A204.1 (cell line): ENCODE measurements around the gene CELA2B.
"Not testable (repeated sequence)": the region's sequence is repeated elsewhere in the genome, so short reads cannot be mapped to it uniquely, and the experiment has no call there.

Source experiments
- FAIRE-seq: peaks from 2 replicates; lab custom pipeline; 2012; peaks lifted over from hg19 to GRCh38; lab: Jason Lieb, UNC

CELA2B gene

DNA sequence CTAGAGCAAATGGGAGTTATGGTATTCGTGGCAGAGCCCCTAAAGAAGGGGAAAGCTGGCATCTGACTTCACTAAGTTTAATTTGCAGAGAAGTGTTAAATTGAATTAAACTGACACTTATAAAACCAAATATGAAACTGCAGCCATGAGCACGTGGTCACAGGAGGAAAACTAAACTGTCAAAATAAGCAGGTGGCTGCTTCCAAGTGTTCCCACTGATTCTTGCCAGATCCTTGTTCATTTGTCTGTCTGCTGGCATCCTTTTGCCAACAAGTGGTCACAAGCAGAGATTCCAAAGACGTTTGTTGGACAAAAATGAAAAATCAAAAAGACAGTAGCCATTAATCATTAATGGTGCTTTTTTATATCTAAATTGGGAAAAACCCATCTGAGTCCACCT, 6.5 kb upstream of the CELA2B start:
- no peak for FAIRE-seq

GRCh38 chr1:15469821-15470448, 6.0 kb upstream of the CELA2B start:
- FAIRE-seq, result not testable (repeated sequence)

DNA sequence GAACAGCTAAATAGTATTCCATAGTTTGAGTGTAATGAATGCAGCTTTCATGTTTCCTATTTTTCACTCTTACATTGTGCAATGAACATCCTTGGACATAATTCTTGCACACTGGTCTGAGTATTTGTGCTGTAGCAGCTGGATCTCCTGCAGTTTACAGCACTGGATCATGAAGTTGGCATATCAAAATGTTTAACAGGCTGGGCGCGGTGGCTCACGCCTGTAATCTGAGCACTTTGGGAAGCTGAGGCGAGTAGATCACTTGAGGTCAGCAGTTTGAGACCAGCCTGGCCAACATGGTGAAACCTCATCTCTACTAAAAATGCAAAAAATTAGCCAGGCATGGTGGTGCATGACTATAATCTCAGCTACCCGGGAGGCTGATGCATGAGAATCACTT, 4.8 kb upstream of the CELA2B start:
- FAIRE-seq, result not testable (repeated sequence)

DNA sequence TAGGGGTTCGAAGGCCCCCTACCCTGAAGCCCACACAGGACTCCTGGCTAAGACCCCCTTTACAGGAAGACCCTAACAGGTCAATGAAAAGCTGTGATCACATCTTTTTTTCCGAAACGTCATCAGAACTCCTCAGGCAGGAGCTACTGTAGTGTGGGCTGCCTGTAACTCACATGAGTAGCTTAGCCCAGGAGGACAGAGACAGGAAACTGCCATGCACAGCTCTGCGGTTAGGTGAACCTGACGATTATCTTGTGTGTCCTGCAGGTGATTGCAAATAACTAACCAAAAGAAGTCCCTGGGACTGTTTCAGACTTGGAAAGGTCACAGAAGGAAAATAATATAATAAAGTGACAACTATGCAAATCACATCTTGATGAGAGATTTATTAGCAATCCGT, 4.2 kb upstream of the CELA2B start:
- FAIRE-seq, result not testable (repeated sequence)

DNA sequence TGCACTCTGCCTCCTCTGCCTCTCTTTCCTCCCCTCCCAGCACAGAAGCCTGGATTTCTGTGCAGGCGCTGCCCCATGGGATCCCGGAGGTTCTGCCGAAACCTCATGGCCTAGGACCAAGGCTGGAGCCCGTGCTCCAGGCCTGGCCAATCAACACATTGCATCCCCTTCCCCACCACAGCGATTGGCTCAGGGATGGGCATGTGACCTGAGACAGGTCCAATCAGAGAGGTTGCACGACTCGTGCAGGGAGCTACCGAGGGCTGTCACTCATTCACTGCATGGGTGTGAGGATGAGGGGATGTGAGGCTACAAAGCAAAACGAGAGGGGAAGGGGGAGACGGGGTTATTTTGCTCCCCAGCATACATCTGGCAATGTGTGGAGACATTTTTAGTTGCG, 3.3 kb upstream of the CELA2B start:
- no peak for FAIRE-seq

GRCh38 chr1:15476927-15477326, 1.0 kb downstream of the CELA2B start:
- FAIRE-seq, result no peak

DNA sequence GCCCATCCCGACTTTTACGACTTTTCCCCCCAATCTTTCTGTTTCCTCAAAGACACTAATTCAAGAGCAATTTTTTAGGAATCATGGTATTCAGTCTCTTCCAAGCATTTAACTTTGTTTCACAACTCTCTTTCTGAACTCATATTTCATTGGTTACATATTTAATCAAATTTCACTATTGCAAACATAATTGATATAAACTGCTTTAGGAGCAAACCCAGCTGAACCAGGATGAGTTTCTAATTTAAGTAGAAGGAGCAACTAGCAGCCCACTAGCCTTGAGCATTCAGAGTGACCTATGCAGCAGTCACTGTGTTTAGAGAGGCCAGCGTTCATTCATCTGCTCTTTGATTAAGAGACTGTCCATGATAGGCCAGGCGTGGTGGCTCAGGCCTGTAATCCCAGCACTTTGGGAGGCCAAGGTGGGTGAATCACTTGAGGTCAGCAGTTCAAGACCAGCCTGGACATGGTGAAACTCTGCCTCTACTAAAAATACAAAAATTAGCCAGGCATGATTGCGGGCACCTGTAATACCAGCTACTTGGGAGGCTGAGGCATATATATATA, 1.8 kb downstream of the CELA2B start:
- no peak for FAIRE-seq

GRCh38 chr1:15479654-15480347, 3.9 kb downstream of the CELA2B start:
- no peak for FAIRE-seq

- not testable (repeated sequence) for FAIRE-seq
Measured at GRCh38 chr1:15482455-15482854, 6.6 kb downstream of the CELA2B start.

DNA sequence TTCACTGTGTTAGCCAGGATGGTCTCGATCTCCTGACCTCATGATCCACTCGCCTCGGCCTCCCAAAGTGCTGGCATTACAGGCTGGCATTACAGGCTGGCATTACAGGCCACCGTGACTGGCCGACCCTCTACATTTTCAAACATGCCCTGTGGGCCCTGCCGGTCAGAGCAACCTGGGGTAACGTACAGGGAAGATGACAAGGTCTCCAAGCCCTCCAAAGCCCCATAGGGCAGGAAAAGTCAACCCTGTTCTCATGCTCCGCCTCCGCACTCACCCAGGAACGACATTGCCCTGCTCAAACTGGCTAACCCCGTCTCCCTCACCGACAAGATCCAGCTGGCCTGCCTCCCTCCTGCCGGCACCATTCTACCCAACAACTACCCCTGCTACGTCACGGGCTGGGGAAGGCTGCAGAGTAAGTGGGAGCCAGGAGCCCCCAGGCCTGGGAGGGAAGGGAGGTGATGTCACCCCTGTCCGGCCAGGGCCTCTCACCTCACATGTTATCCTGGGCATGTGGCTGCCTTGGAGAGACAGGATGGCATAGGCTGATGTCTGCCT, 7.2 kb downstream of the CELA2B start:
- not testable (repeated sequence) for FAIRE-seq

- FAIRE-seq, result no peak
Measured at GRCh38 chr1:15483971-15484370, 8.1 kb downstream of the CELA2B start.

DNA sequence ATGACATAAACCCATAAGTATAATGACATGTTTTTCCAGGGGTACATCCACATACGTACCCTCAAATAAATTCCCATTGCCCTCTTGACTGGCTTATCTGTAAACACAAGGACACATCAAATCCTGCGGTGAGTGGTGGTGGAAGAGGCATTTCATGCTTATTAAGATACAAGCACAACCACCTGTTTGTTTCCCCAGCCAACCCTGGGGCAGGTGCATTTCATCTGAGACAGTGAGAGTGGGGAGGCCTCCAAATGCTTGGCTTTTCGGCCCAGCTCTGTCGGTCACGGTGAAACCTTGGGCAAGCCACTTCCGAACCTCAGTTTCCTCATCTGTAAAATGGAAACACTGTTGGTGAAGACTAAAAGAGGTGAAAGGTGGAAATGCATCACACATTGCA, 8.5 kb downstream of the CELA2B start:
- not testable (repeated sequence) for FAIRE-seq

DNA sequence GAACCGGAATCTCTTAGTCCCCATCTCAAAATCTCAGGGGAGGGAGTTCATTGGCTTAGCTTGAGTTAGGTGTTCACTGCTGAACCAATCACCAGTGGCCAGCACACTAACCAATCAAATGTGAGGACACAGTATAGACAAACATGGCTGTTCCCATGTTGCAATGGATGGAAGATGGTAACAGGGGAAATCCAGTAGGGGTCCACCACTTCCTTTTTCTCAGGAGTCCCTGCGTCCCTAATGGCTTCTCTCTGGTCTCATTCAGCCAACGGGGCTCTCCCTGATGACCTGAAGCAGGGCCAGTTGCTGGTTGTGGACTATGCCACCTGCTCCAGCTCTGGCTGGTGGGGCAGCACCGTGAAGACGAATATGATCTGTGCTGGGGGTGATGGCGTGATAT, 9.7 kb downstream of the CELA2B start:
- FAIRE-seq, result no peak

- FAIRE-seq, result not testable (repeated sequence)
Measured at GRCh38 chr1:15486844-15487610, 11.1 kb downstream of the CELA2B start.

- no peak for FAIRE-seq
Measured at GRCh38 chr1:15488371-15488770, 12.5 kb downstream of the CELA2B start.

DNA sequence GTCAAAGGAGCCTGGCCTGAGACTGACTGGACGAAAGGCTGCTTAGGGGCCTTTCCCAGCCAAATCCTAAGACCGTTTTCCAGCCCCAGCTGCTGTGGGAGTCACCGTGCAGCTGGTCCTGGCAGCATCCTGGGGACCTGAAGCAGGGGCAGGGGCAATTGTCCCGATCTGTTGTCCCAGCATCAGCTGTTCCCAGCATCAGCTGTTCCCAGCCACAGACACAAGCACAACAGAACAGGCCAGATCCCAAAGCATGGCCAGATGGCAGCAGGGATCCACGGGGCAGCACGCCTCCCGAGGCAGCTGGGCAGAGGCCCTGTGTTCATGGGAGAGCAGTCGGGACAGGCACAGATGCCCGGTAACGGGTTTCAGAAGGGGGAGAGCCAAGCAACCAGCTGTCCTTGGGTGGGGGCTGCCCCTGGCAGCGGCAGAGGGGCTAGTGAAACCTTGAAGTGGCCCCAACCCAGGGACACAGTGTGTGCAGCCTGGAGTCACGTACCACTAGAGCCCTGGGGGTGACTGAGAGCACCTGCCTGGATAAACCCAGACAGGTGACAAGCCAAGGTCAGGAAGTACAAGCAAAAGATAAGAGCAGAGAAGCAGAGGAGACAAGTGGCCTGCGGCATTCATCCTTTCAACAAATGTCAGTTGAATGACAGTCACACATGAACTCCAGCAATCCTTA, 13.3 kb downstream of the CELA2B start:
- no peak for FAIRE-seq

GRCh38 chr1:15491010-15491409, 15.1 kb downstream of the CELA2B start:
- not testable (repeated sequence) for FAIRE-seq

- FAIRE-seq, result no peak
Measured at GRCh38 chr1:15492596-15492995, 16.7 kb downstream of the CELA2B start.

DNA sequence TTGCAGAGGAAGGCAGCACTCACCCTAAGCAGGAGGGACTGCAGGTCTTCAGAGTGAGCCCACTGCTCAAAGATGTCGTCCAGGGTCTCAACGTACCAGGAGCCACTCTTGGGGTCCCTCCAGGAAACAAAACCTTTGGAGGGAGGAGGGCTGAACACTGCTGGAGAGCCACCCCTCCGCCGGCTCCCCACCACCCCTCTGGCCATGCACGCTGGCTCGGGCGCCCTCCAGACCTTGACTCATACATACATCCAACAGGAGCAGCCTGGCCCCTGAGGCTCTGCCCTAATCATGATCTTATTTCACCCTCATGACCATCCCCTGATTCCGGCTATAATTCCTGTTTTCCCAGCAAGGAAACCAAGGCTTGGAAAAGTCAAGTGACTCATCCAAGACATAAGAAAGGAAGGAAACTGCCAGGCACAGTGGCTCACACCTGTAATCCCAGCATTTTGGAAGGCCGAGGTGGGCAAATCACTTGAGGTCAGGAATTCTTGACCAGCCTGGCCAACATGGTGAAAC, 18.0 kb downstream of the CELA2B start:
- no peak for FAIRE-seq

DNA sequence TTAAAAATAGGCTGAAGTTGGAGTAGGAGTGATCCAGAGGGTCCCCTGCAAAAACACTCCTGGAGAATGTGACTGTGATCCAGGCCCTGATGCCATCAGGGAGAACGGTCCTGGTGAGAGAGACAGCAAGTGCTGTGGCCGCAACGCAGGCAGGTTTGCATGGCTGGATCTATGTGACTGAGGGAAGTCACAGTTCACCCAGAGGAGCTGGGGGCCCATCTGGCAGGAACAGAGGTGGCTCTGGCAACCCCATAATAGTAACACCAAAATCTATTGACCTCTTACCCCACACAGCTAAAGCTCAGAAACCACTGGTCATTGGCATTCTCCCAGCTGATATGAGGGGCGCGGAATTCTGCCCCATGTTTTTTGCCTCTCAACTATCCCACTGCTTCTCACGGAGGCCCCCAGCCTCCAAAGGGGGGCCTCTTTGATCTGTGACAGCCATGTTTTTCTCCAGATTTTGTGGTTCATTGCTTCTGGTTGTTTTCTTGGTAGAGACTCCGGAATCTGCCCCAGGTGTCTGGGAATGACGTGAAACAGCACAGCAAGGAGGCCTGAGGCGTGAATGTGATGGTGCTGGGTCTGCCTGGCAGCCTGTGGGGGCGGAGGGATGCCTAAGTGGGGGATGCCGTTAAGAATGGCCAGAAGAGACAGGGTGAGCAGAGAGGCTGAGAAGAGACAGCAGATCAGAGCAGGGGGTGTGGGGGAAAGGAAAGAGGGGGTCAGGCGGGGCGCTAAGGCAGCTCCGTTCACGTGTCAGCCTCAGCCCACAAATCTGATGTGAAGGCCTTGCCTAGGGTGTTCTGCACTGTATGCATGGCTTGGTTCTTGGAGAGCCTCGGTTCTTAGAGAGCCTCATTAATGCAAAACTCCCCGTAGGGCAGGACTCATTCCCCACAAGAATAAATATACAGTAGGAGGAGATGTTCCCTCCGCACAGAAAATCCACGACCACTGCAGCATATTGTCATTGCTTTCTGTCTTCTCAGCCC, 24.6 kb downstream of the CELA2B start:
- no peak for FAIRE-seq
